Endodermal cell (in vitro differentiated cells): ENCODE measurements around the gene TIMM44. TPM values are rescaled to one million over a fixed set of nuclear protein-coding genes. Genes with fewer than 3 reads are reported as not detected.
A peak's percentile ranks its signal among the peaks of the same experiment; 100 is the strongest.

Experiments used
- DNase-seq: peaks from one replicate; pipeline ENCODE4 v3.0.0-alpha.2; 2017
- H3K27ac ChIP-seq: 2 replicates; pipeline ENCODE4 v1.5.1; 2013; ENCODE audit warnings: mild to moderate bottlenecking, low read depth, low read length, moderate library complexity
- H3K27me3 ChIP-seq: 2 replicates; pipeline ENCODE4 v1.6.1; 2013; ENCODE audit warnings: mild to moderate bottlenecking, low read length, moderate library complexity; ENCODE audit not compliant: insufficient read depth, control insufficient read depth, poor library complexity, severe bottlenecking
- H3K36me3 ChIP-seq: 2 replicates; pipeline ENCODE4 v1.7.0; 2013; ENCODE audit warnings: mild to moderate bottlenecking, low read length, moderate library complexity; ENCODE audit not compliant: control insufficient read depth, insufficient read depth
- H3K4me1 ChIP-seq: one replicate; pipeline ENCODE4 v1.7.0; 2013; ENCODE audit warnings: low read length; ENCODE audit not compliant: control insufficient read depth, insufficient read depth
- H3K4me3 ChIP-seq: 2 replicates; pipeline ENCODE4 v1.5.1; 2013; ENCODE audit warnings: mild to moderate bottlenecking, low read length, moderate library complexity
- H3K9ac ChIP-seq: 2 replicates; pipeline ENCODE4 v1.6.1; 2013; ENCODE audit warnings: mild to moderate bottlenecking, low read length, moderate library complexity; ENCODE audit not compliant: poor library complexity, severe bottlenecking; ENCODE audit errors: extremely low read depth
- H3K9me3 ChIP-seq: 2 replicates; pipeline ENCODE4 v1.6.1; 2013; ENCODE audit warnings: mild to moderate bottlenecking, low read length, moderate library complexity; ENCODE audit not compliant: control insufficient read depth
- H3K27ac Mint-ChIP-seq: 2 replicates; pipeline ENCODE4 v1.8.0; 2020; ENCODE audit warnings: mixed read lengths
- H3K27me3 Mint-ChIP-seq: 2 replicates; pipeline ENCODE4 v1.8.0; 2021; ENCODE audit warnings: mild to moderate bottlenecking, mixed read lengths; ENCODE audit not compliant: insufficient read depth
- H3K36me3 Mint-ChIP-seq: 2 replicates; pipeline ENCODE4 v1.8.0; 2020; ENCODE audit warnings: low read depth, mixed read lengths
- H3K4me1 Mint-ChIP-seq: 2 replicates; pipeline ENCODE4 v1.8.0; 2020; ENCODE audit warnings: mixed read lengths
- H3K4me3 Mint-ChIP-seq: 2 replicates; pipeline ENCODE4 v1.8.0; 2020; ENCODE audit warnings: mild to moderate bottlenecking, moderate library complexity, mixed read lengths
- H3K9me3 Mint-ChIP-seq: 2 replicates; pipeline ENCODE4 v1.8.0; 2020; ENCODE audit warnings: mild to moderate bottlenecking, mixed read lengths
- WGBS, 2 experiments: methylation state at CpG; one replicate each; pipeline versions ENCODE4 v1.1.5 to v1.1.7; 2013; ENCODE audit warnings: missing lambda C conversion rate in 2 of 2, mixed read lengths in 1 of 2; ENCODE audit not compliant: insufficient coverage in 1 of 2, insufficient read length in 1 of 2; 5-methylcytosine and 5-hydroxymethylcytosine counted together
- total RNA-seq, 2 donors: library from RNA; stranded (reverse); fragmentation: NEBNext Ultra II Directional in 1 of 2; extraction: Animal tissue kit (Norgen Biotek cat#: 25700) in 1 of 2; gene quantifications; 2 replicates in 1 of 2; 3 replicates in 1 of 2; pipeline ENCODE4 v1.2.1, GENCODE V29; 2021
- TF ChIP-seq, protein P1 (sequence below): fragments of 200-600 bp; sonication (generic); conservative IDR thresholded peaks from 2 replicates; pipeline ENCODE4 v1.5.0; 2021; ENCODE audit warnings: antibody characterized with exemption, mild to moderate bottlenecking

TIMM44 gene
- total RNA-seq, 2 donors from 2014 or later = 78.1 to 80.0 TPM

DNA sequence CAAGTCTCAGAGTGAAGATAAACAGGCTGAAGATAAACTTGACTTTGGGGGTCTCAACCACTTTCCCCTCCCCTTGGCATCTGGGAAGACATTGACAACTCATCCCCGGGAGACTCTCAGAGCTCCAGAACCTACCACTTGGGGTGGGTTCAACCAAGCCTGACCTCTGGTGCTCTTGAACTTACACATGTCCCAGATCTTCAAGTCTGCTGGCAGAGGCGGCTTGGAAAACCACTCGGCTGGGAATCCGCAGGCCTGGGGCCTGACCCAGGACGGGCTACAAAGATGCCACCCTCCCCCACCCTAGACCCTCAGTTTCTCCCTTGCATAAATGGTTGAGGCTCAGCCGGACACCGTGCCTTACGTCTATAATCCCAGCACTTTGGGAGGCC, 54.6 kb downstream of the TIMM44 start:
- H3K4me1 Mint-ChIP-seq = no peaks in the 10 kb centered on the region
- H3K4me1 ChIP-seq = no peaks in the 10 kb centered on the region
- no peak overlapping the region for H3K27ac ChIP-seq
- TF ChIP-seq, protein P1, sequence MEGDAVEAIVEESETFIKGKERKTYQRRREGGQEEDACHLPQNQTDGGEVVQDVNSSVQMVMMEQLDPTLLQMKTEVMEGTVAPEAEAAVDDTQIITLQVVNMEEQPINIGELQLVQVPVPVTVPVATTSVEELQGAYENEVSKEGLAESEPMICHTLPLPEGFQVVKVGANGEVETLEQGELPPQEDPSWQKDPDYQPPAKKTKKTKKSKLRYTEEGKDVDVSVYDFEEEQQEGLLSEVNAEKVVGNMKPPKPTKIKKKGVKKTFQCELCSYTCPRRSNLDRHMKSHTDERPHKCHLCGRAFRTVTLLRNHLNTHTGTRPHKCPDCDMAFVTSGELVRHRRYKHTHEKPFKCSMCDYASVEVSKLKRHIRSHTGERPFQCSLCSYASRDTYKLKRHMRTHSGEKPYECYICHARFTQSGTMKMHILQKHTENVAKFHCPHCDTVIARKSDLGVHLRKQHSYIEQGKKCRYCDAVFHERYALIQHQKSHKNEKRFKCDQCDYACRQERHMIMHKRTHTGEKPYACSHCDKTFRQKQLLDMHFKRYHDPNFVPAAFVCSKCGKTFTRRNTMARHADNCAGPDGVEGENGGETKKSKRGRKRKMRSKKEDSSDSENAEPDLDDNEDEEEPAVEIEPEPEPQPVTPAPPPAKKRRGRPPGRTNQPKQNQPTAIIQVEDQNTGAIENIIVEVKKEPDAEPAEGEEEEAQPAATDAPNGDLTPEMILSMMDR = no peak
- no peaks in the 10 kb centered on the region for H3K36me3 ChIP-seq
- 74 to 85% methylated on average over 5 to 8 of the region's 8 CpGs for WGBS, 2 experiments
- no peak overlapping the region for H3K9ac ChIP-seq
- no peaks in the 10 kb centered on the region for H3K27me3 ChIP-seq
- H3K27me3 Mint-ChIP-seq = peaks cover 39% of the 10 kb centered on the region
- H3K4me3 Mint-ChIP-seq = peak overlapping the region; percentile 53
- no peaks in the 10 kb centered on the region for H3K9me3 Mint-ChIP-seq
- no peak for DNase-seq
- H3K36me3 Mint-ChIP-seq = no peaks in the 10 kb centered on the region
- H3K27ac Mint-ChIP-seq = peak overlapping the region; percentile 55
- no peaks in the 10 kb centered on the region for H3K9me3 ChIP-seq
- H3K4me3 ChIP-seq = peak overlapping the region; percentile 76

DNA sequence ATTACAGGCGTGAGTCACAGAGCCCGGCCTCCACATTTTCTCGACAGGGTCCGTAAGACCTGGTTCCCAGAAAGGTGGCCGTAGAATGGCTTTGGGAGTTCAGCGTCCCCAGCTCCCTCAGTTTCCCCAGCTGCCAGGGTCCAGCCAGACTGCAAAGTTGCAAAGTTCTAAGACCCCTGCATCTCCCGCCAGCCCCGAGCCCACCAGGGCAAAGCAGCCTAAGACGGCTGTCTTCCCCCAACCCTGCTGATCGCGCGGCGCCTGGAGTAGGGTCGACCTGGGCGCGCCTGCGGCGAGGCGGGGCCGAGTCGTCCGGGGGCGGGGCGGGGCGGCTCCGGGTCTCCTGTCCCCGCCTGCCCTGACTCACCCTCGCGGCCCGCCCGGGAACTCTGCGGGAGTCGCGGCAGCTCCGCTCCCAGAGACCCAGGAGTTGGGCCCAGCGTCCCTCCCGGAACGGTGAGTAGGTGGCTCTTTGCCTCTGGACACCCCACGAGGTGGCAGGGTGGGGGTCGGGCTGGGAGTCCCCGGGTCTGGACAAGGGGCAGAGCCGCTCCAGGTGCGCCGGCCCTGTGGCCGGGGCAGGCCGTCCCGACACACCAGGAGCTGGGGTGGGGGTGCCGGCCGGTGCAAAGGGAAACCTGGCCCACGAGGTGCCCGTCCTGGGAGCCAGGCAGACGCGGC, 55.2 kb downstream of the TIMM44 start, which contains the start of gene LRRC8E:
Gene LRRC8E, plus strand, starts transcription at position 366 of the 681 bp plus-strand sequence. CDS start 7,094 bp downstream, outside the sequence.
- Histone ChIP-seq H3K36me3 (no peaks in the 10 kb centered on the region), H3K27ac (no peak within 1 kb of the TSS), H3K9me3 (no peaks in the 10 kb centered on the region), H3K27me3 (no peaks in the 10 kb centered on the region), H3K4me1 (no peaks in the 10 kb centered on the region), H3K9ac (no peak within 1 kb of the TSS), H3K4me3 (peak within 1 kb of the TSS; percentile 76)
- Mint-ChIP-seq H3K27me3 (peaks cover 39% of the 10 kb centered on the region), H3K9me3 (no peaks in the 10 kb centered on the region), H3K4me1 (no peaks in the 10 kb centered on the region), H3K36me3 (no peaks in the 10 kb centered on the region), H3K4me3 (peak within 1 kb of the TSS; percentile 53), H3K27ac (peak within 1 kb of the TSS; percentile 55)
- peak; percentile 94 for DNase-seq
- TF ChIP-seq, protein P1 = no peak
- WGBS, 2 experiments = 14 to 15% methylated on average over 28 to 53 of the region's 53 CpGs

DNA sequence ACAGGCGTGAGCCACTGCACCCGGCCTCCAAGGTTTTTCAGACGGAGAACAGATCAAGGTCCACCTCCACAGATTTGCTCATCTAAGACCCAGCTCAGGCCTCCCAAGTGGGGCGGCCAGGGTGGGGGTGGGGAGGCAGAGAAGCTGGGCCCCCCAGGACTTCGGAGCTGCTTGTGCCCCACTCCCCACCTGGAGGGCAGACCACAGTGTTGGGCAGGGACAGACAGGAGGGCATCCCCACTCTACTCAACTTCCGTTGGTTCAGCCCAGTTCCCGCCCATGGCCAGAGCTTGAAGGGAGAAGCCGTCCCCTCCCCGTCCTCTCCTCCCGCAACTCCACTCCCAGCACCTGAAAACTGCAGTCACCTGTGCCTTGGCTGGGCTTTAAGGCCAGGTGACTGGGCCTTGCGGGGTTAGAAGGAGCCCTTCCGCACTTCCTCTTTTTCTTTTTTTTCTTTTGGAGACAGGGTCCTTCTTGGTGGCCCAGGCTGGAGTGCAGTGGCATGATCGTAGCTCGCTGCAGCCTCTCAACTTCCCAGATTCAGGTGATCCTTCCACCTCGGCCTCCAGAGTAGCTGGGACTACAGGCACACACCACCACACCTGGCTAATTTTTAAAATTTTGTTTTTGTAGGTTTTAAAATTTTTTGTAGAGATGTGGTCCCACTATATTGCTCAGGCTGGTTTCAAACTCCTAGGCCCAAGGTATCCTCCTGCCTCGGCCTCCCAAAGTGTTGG, 55.9 kb downstream of the TIMM44 start:
- TF ChIP-seq, protein P1 = no peak
- H3K9me3 Mint-ChIP-seq = no peaks in the 10 kb centered on the region
- no peaks in the 10 kb centered on the region for H3K36me3 Mint-ChIP-seq
- no peak overlapping the region for H3K27ac Mint-ChIP-seq
- Histone ChIP-seq H3K4me3 (no peak overlapping the region), H3K9me3 (no peaks in the 10 kb centered on the region), H3K36me3 (no peaks in the 10 kb centered on the region), H3K27me3 (no peaks in the 10 kb centered on the region), H3K27ac (no peak overlapping the region), H3K9ac (no peak overlapping the region), H3K4me1 (no peaks in the 10 kb centered on the region)
- DNase-seq = no peak
- WGBS, 2 experiments = 86 to 89% methylated on average over 12 to 16 of the region's 16 CpGs
- peaks cover 39% of the 10 kb centered on the region for H3K27me3 Mint-ChIP-seq
- H3K4me3 Mint-ChIP-seq = peak overlapping the region; percentile 53
- H3K4me1 Mint-ChIP-seq = no peaks in the 10 kb centered on the region
